K562 (cell line): ENCODE results near the gene SFPQ. TPM values are rescaled to one million over a fixed set of nuclear protein-coding genes. Genes with fewer than 3 reads are reported as not detected.

ENCODE experiments used
- BRCA1 ChIP-seq, 2 experiments: fragments of 450-650 bp in 1 of 2; sonication (generic) in 1 of 2; formaldehyde crosslinking in 1 of 2; IDR thresholded peaks; 2 replicates each; pipeline versions ENCODE4 v1.5.0 to v1.6.1; 2017 to 2020; ENCODE audit warnings: mild to moderate bottlenecking in 1 of 2, missing genetic modification reagents in 1 of 2
- BRD4 ChIP-seq: fragments of 200-600 bp; sonication (generic); IDR thresholded peaks from 2 replicates; pipeline ENCODE4 v1.6.1; 2017; ENCODE audit warnings: inconsistent platforms
- CAMTA2 ChIP-seq: fragments of 250-450 bp; sonication (Bioruptor Pico); conservative IDR thresholded peaks from 2 replicates; pipeline ENCODE4 v1.5.1; 2022
- CHD7 ChIP-seq: fragments of 200-600 bp; sonication (generic); IDR thresholded peaks from one replicate; pipeline ENCODE4 v1.6.1; 2012; ENCODE audit warnings: mild to moderate bottlenecking, low read depth, low read length, inconsistent platforms
- FOXO4 ChIP-seq: fragments of 450-650 bp; formaldehyde crosslinking; IDR thresholded peaks from 2 replicates; pipeline ENCODE4 v1.4.0; 2020; ENCODE audit warnings: mild to moderate bottlenecking, moderate library complexity
- ILK ChIP-seq: fragments of 450-650 bp; IDR thresholded peaks from 2 replicates; pipeline ENCODE4 v1.6.1; 2016; ENCODE audit warnings: missing genetic modification characterization, low read depth, mild to moderate bottlenecking, missing compliant biosample characterization, moderate library complexity, borderline replicate concordance
- KLF1 ChIP-seq: fragments of 450-650 bp; IDR thresholded peaks from 2 replicates; pipeline ENCODE4 v1.6.1; 2016; ENCODE audit warnings: missing genetic modification characterization, missing compliant biosample characterization
- SP1 ChIP-seq: sonication (generic); formaldehyde crosslinking; IDR thresholded peaks from 2 replicates; pipeline ENCODE4 v1.8.1; 2022; ENCODE audit warnings: mild to moderate bottlenecking, missing genetic modification reagents
- THRB ChIP-seq: fragments of 450-650 bp; formaldehyde crosslinking; conservative IDR thresholded peaks from 2 replicates; pipeline ENCODE4 v1.4.0; 2022; ENCODE audit warnings: mild to moderate bottlenecking, missing genetic modification characterization
- ZBTB1 ChIP-seq: sonication (generic); formaldehyde crosslinking; IDR thresholded peaks from 2 replicates; pipeline ENCODE4 v1.8.1; 2023; ENCODE audit warnings: missing genetic modification reagents, low read depth, mild to moderate bottlenecking, borderline replicate concordance
- ZNF12 ChIP-seq: sonication (generic); formaldehyde crosslinking; IDR thresholded peaks from 2 replicates; pipeline ENCODE4 v1.4.0; 2020; ENCODE audit warnings: mild to moderate bottlenecking, missing genetic modification reagents
- ZNF444 ChIP-seq: fragments of 250-450 bp; sonication (Bioruptor Pico); IDR thresholded peaks from 2 replicates; pipeline ENCODE4 v1.4.0; 2020; ENCODE audit warnings: mild to moderate bottlenecking, moderate library complexity
- ZNF764 ChIP-seq: fragments of 250-450 bp; sonication (Bioruptor Pico); IDR thresholded peaks from 2 replicates; pipeline ENCODE4 v1.4.0; 2020; ENCODE audit warnings: low read depth, mild to moderate bottlenecking, moderate library complexity
- polyA plus RNA-seq, 8 experiments: library from polyadenylated mRNA; depleted of rRNA in 4 of 8; stranded (reverse) in 5 of 8; unstranded in 3 of 8; fragments of >200 nt; fragmentation: Nextera tagmentation in 2 of 8; fragmentation: Illumina TruSeq in 1 of 8; extraction: Ambion mirVana in 2 of 8; extraction: Trizol in 1 of 8; gene quantifications; 2 replicates each; pipeline versions ENCODE4 v1.2.1 to v1.2.3, GENCODE V29; 2011 to 2014; ENCODE audit warnings: inconsistent platforms in 1 of 8, missing spikeins in 1 of 8
- total RNA-seq, 7 experiments: library from RNA; depleted of rRNA in 6 of 7; stranded (reverse); fragments of >200 nt in 6 of 7; fragmentation: Illumina TruSeq in 2 of 7; extraction: Trizol in 2 of 7; gene quantifications; 2 replicates each; pipeline versions ENCODE4 v1.2.1 to v1.2.3, GENCODE V29; 2011 to 2021; ENCODE audit warnings: low replicate concordance in 1 of 7
- TF ChIP-seq, protein P1 (sequence below): fragments of 450-650 bp; formaldehyde crosslinking; IDR thresholded peaks from 2 replicates; pipeline ENCODE4 v1.4.0; 2020; ENCODE audit warnings: mild to moderate bottlenecking

The SFPQ gene
- total and polyA plus RNA-seq, 9 of the 15 experiments (the other 6 are each of a cell fraction or from before 2014, with no cell fraction given) = 69.7 to 562 (median 399) TPM

GRCh38 chr1:35136780-35137179, 56.2 kb downstream of the SFPQ start (continued):
- TF ChIP-seq ILK (tag) (no peak), ZNF444 (no peak), KLF1 (tag) (no peak), BRCA1 (IDR thresholded peaks at IDR 0.05) (no peak), BRCA1 (CRISPR knock-in tag; IDR thresholded peaks at IDR 0.05) (no peak), THRB (CRISPR knock-in tag) (peak; percentile 97), BRD4 (no peak), SP1 (no peak), ZBTB1 (CRISPR knock-in tag) (no peak), CHD7 (no peak), FOXO4 (CRISPR knock-in tag) (no peak), ZNF764 (no peak), ZNF12 (no peak), CAMTA2 (CRISPR knock-in tag) (no peak)
- TF ChIP-seq, protein P1, sequence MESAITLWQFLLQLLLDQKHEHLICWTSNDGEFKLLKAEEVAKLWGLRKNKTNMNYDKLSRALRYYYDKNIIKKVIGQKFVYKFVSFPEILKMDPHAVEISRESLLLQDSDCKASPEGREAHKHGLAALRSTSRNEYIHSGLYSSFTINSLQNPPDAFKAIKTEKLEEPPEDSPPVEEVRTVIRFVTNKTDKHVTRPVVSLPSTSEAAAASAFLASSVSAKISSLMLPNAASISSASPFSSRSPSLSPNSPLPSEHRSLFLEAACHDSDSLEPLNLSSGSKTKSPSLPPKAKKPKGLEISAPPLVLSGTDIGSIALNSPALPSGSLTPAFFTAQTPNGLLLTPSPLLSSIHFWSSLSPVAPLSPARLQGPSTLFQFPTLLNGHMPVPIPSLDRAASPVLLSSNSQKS (CRISPR knock-in tag) = no peak
